ENCODE measurements around the gene ZNF710.

Gene ZNF710

GRCh38 chr15:90058775-90059174 lies 57.7 kb downstream of the ZNF710 start:
- no peak for TF ChIP-seq USF1 (IDR thresholded peaks at IDR 0.05)
- no peak for TF ChIP-seq EP300 (IDR thresholded peaks at IDR 0.05; ENCODE audit: borderline replicate concordance)
- no peak for TF ChIP-seq CREB1 (IDR thresholded peaks at IDR 0.05; ENCODE audit: low read depth)
- TF ChIP-seq YY1 (IDR thresholded peaks at IDR 0.05; ENCODE audit: low read depth), result no peak
- no peak for TF ChIP-seq RAD21 (IDR thresholded peaks at IDR 0.05; ENCODE audit: low read depth)
- no peak for TF ChIP-seq TAF1 (IDR thresholded peaks at IDR 0.05; ENCODE audit: low read depth)
- no peak for TF ChIP-seq EGR1 (IDR thresholded peaks at IDR 0.05)
- no peak for TF ChIP-seq CEBPB (IDR thresholded peaks at IDR 0.05)
- TF ChIP-seq MAX (IDR thresholded peaks at IDR 0.05), result no peak
- no peak for TF ChIP-seq NFIC (IDR thresholded peaks at IDR 0.05)
- no peak for TF ChIP-seq TEAD4 (IDR thresholded peaks at IDR 0.05)
- no peak for TF ChIP-seq TCF12 (IDR thresholded peaks at IDR 0.05; ENCODE audit: low read depth)
- no peak for TF ChIP-seq ZBTB7A (IDR thresholded peaks at IDR 0.05; ENCODE audit: low read depth)
- no peak for TF ChIP-seq FOXM1 (IDR thresholded peaks at IDR 0.05; ENCODE audit: borderline replicate concordance, low read depth)
- no peak for TF ChIP-seq REST (IDR thresholded peaks at IDR 0.05; ENCODE audit: low read depth)

- TF ChIP-seq CEBPB (IDR thresholded peaks at IDR 0.05) (no peak), RAD21 (IDR thresholded peaks at IDR 0.05; ENCODE audit: low read depth) (no peak), EGR1 (IDR thresholded peaks at IDR 0.05) (no peak), ZBTB7A (IDR thresholded peaks at IDR 0.05; ENCODE audit: low read depth) (no peak), FOXM1 (IDR thresholded peaks at IDR 0.05; ENCODE audit: borderline replicate concordance, low read depth) (no peak), USF1 (IDR thresholded peaks at IDR 0.05) (no peak), TCF12 (IDR thresholded peaks at IDR 0.05; ENCODE audit: low read depth) (no peak), YY1 (IDR thresholded peaks at IDR 0.05; ENCODE audit: low read depth) (no peak)
These were observed 58.3 kb downstream of the ZNF710 start for GRCh38 chr15:90059208-90059985.

DNA sequence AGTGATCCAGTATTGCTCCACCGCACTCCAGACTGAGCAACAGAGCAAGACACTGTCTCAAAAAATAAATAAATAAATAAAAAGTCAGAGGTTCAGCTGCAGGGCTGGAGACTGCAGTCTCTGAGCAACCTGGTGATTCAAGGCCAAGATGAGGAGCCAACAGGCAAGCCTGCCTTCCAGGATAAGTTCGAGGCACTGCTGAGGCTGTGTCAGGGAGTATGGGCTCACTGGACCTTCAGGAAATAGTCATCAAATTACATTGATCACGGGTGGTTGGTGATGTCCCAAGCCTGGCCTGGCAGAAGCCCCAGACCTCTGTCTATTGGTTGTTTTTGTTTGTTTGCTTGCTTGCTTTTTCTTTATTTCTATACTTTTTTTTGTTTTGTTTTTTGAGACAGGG lies 59.7 kb downstream of the ZNF710 start:
- TF ChIP-seq NFIC (IDR thresholded peaks at IDR 0.05) (no peak), TCF12 (IDR thresholded peaks at IDR 0.05; ENCODE audit: low read depth) (no peak), CEBPB (IDR thresholded peaks at IDR 0.05) (no peak), REST (IDR thresholded peaks at IDR 0.05; ENCODE audit: low read depth) (no peak), TAF1 (IDR thresholded peaks at IDR 0.05; ENCODE audit: low read depth) (no peak), YY1 (IDR thresholded peaks at IDR 0.05; ENCODE audit: low read depth) (no peak), USF1 (IDR thresholded peaks at IDR 0.05) (no peak), RAD21 (IDR thresholded peaks at IDR 0.05; ENCODE audit: low read depth) (no peak), EGR1 (IDR thresholded peaks at IDR 0.05) (no peak), ZBTB7A (IDR thresholded peaks at IDR 0.05; ENCODE audit: low read depth) (no peak), CREB1 (IDR thresholded peaks at IDR 0.05; ENCODE audit: low read depth) (no peak), FOXM1 (IDR thresholded peaks at IDR 0.05; ENCODE audit: borderline replicate concordance, low read depth) (no peak), EP300 (IDR thresholded peaks at IDR 0.05; ENCODE audit: borderline replicate concordance) (no peak), MAX (IDR thresholded peaks at IDR 0.05) (no peak), TEAD4 (IDR thresholded peaks at IDR 0.05) (no peak)

DNA sequence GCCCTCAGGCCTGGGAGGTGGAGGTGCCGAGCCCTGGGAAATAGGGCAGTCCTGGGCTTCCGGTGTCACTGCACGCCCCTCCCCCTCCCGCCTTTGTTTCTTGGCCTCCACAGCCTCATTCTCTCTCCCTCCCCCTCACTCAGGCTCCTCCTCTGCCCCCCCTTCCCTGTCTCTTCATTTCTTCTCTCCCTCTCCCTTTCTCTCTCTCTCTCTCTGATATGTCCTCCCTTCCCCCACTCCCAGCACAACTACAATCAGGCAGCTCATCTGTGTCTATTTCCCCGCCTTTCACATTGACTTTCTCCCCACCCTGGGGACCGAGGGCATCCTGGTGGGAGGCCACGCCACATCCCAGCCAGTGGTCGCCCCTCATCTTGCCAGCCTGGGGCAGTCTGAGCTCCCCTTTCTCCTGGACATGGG lies 60.9 kb downstream of the ZNF710 start:
- TF ChIP-seq NFIC (IDR thresholded peaks at IDR 0.05) (no peak), FOXM1 (IDR thresholded peaks at IDR 0.05; ENCODE audit: borderline replicate concordance, low read depth) (no peak), ZBTB7A (IDR thresholded peaks at IDR 0.05; ENCODE audit: low read depth) (no peak), YY1 (IDR thresholded peaks at IDR 0.05; ENCODE audit: low read depth) (no peak), MAX (IDR thresholded peaks at IDR 0.05) (no peak), TAF1 (IDR thresholded peaks at IDR 0.05; ENCODE audit: low read depth) (no peak), TCF12 (IDR thresholded peaks at IDR 0.05; ENCODE audit: low read depth) (no peak), CEBPB (IDR thresholded peaks at IDR 0.05) (no peak), USF1 (IDR thresholded peaks at IDR 0.05) (no peak), TEAD4 (IDR thresholded peaks at IDR 0.05) (no peak), CREB1 (IDR thresholded peaks at IDR 0.05; ENCODE audit: low read depth) (no peak), EP300 (IDR thresholded peaks at IDR 0.05; ENCODE audit: borderline replicate concordance) (no peak), EGR1 (IDR thresholded peaks at IDR 0.05) (no peak), RAD21 (IDR thresholded peaks at IDR 0.05; ENCODE audit: low read depth) (no peak), REST (IDR thresholded peaks at IDR 0.05; ENCODE audit: low read depth) (no peak)
